DOHH2 (cell line): ENCODE results near the gene ZDHHC19.

Experiments used
- CTCF ChIP-seq: fragments of 200-600 bp; sonication (generic); IDR thresholded peaks from one replicate; pipeline ENCODE4 v1.5.1; 2014; ENCODE audit warnings: antibody characterized with exemption, mild to moderate bottlenecking, low read depth, low read length; ENCODE audit not compliant: poor library complexity, severe bottlenecking
- EZH2phosphoT487 ChIP-seq: fragments of 200-600 bp; sonication (generic); IDR thresholded peaks from 2 replicates; pipeline ENCODE4 v1.6.1; 2017; ENCODE audit warnings: borderline replicate concordance, mild to moderate bottlenecking, antibody characterized with exemption, low read length, moderate library complexity, mixed read lengths

- TF ChIP-seq CTCF: no peak
- TF ChIP-seq EZH2phosphoT487: no peak
These were observed 35.6 kb upstream of the ZDHHC19 start for GRCh38 chr3:196246612-196247308.
